Osteocyte (in vitro differentiated cells): Measurements from ENCODE around the gene KCNN3. TPM values are rescaled to one million over a fixed set of nuclear protein-coding genes. Genes with fewer than 3 reads are reported as not detected.

Experiments used
- DNase-seq: peaks from one replicate; pipeline ENCODE4 v3.0.0; 2021; ENCODE audit warnings: mixed read lengths; ENCODE audit not compliant: unreplicated experiment; ENCODE audit errors: extremely low spot score
- H3K27ac Mint-ChIP-seq: one replicate; pipeline ENCODE4 v1.8.0; 2021; ENCODE audit warnings: mild to moderate bottlenecking, mixed read lengths; ENCODE audit not compliant: unreplicated experiment
- H3K27me3 Mint-ChIP-seq: one replicate; pipeline ENCODE4 v1.8.0; 2021; ENCODE audit warnings: mixed read lengths; ENCODE audit not compliant: unreplicated experiment
- H3K36me3 Mint-ChIP-seq: one replicate; pipeline ENCODE4 v1.8.0; 2021; ENCODE audit warnings: mixed read lengths; ENCODE audit not compliant: unreplicated experiment
- H3K4me1 Mint-ChIP-seq: one replicate; pipeline ENCODE4 v1.8.0; 2021; ENCODE audit warnings: mixed read lengths; ENCODE audit not compliant: unreplicated experiment
- H3K4me3 Mint-ChIP-seq: one replicate; pipeline ENCODE4 v1.8.0; 2021; ENCODE audit warnings: mild to moderate bottlenecking, moderate library complexity, mixed read lengths; ENCODE audit not compliant: unreplicated experiment
- H3K9me3 Mint-ChIP-seq: one replicate; pipeline ENCODE4 v1.8.0; 2021; ENCODE audit warnings: mixed read lengths; ENCODE audit not compliant: unreplicated experiment
- total RNA-seq: library from RNA; stranded (reverse); gene quantifications from 2 replicates; pipeline ENCODE4 v1.2.1, GENCODE V29; 2021
- TF ChIP-seq, protein P1 (sequence below): fragments of 200-600 bp; sonication (generic); IDR thresholded peaks from 2 replicates; pipeline ENCODE4 v1.5.0; 2021; ENCODE audit warnings: antibody characterized with exemption, mild to moderate bottlenecking, moderate library complexity

The KCNN3 gene
- total RNA-seq, 1 donor from 2014 or later: 0.16 TPM

- DNase-seq: no peak
- H3K36me3 Mint-ChIP-seq: no peaks in the 10 kb centered on the region
Measured at GRCh38 chr1:154796303-154796892, 73.7 kb downstream of the KCNN3 start.

GRCh38 chr1:154794608-154795007 is 75.5 kb downstream of the KCNN3 start:
- Mint-ChIP-seq H3K4me1 (peaks cover 7% of the 10 kb centered on the region), H3K9me3 (no peaks in the 10 kb centered on the region), H3K36me3 (no peaks in the 10 kb centered on the region), H3K27me3 (peaks cover 52% of the 10 kb centered on the region), H3K27ac (no peak overlapping the region), H3K4me3 (no peak overlapping the region)
- no peak for DNase-seq
- TF ChIP-seq, protein P1, sequence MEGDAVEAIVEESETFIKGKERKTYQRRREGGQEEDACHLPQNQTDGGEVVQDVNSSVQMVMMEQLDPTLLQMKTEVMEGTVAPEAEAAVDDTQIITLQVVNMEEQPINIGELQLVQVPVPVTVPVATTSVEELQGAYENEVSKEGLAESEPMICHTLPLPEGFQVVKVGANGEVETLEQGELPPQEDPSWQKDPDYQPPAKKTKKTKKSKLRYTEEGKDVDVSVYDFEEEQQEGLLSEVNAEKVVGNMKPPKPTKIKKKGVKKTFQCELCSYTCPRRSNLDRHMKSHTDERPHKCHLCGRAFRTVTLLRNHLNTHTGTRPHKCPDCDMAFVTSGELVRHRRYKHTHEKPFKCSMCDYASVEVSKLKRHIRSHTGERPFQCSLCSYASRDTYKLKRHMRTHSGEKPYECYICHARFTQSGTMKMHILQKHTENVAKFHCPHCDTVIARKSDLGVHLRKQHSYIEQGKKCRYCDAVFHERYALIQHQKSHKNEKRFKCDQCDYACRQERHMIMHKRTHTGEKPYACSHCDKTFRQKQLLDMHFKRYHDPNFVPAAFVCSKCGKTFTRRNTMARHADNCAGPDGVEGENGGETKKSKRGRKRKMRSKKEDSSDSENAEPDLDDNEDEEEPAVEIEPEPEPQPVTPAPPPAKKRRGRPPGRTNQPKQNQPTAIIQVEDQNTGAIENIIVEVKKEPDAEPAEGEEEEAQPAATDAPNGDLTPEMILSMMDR: no peak

More at GRCh38 chr1:154796303-154796892, 73.7 kb downstream of the KCNN3 start:
- H3K27me3 Mint-ChIP-seq: peaks cover 57% of the 10 kb centered on the region
- H3K9me3 Mint-ChIP-seq: no peaks in the 10 kb centered on the region
- TF ChIP-seq, protein P1: no peak
- no peak overlapping the region for H3K27ac Mint-ChIP-seq
- H3K4me1 Mint-ChIP-seq: peaks cover 4% of the 10 kb centered on the region
- no peak overlapping the region for H3K4me3 Mint-ChIP-seq

- Mint-ChIP-seq H3K9me3 (no peaks in the 10 kb centered on the region), H3K4me1 (peaks cover 7% of the 10 kb centered on the region), H3K27me3 (peaks cover 55% of the 10 kb centered on the region), H3K27ac (no peak overlapping the region), H3K4me3 (no peak overlapping the region), H3K36me3 (no peaks in the 10 kb centered on the region)
- DNase-seq: no peak
- TF ChIP-seq, protein P1: no peak
Measured at GRCh38 chr1:154793685-154794084, 76.4 kb downstream of the KCNN3 start.

- no peak overlapping the region for H3K27ac Mint-ChIP-seq
- H3K4me1 Mint-ChIP-seq: peaks cover 7% of the 10 kb centered on the region
- no peak overlapping the region for H3K4me3 Mint-ChIP-seq
- no peaks in the 10 kb centered on the region for H3K9me3 Mint-ChIP-seq
- H3K27me3 Mint-ChIP-seq: peaks cover 54% of the 10 kb centered on the region
- H3K36me3 Mint-ChIP-seq: no peaks in the 10 kb centered on the region
- TF ChIP-seq, protein P1: no peak
- no peak for DNase-seq
Measured at GRCh38 chr1:154792899-154793298, 77.2 kb downstream of the KCNN3 start.

GRCh38 chr1:154791292-154792166 is 78.6 kb downstream of the KCNN3 start:
- TF ChIP-seq, protein P1: no peak
- Mint-ChIP-seq H3K27me3 (peaks cover 45% of the 10 kb centered on the region), H3K27ac (no peak overlapping the region), H3K9me3 (no peaks in the 10 kb centered on the region), H3K4me1 (peaks cover 7% of the 10 kb centered on the region), H3K4me3 (no peak overlapping the region), H3K36me3 (no peaks in the 10 kb centered on the region)
- no peak for DNase-seq
